ENCODE results near the gene AGBL2.
"Not testable (repeated sequence)": the region's sequence is repeated elsewhere in the genome, so short reads cannot be mapped to it uniquely, and the experiment has no call there.

Gene AGBL2

DNA sequence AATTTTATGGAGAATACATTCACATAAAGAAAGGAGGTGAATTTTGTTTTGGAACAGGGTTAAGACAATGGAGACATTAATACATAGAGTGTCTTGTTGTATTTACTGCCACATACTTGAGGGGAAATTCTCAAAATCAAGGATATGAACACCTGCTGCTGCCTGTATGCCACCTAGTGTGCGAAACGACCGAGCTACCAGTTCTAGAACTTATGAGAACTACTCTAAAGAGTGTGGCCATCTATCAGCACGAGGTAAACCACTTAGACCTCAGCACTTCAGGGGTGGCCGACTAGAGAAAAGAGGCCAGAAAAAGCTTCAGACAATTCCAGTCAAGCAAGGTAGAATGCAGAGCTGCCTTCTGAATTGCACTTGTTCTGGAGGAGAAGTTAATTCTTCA is 1.5 kb upstream of the AGBL2 start:
- H3K4me3 ChIP-seq (ENCODE audit: low read depth, low read length): no peak overlapping the region
- in situ Hi-C loops (cut with HindIII; ENCODE audit: low sequenced_read_pairs): no loop called here
- no peak for TF ChIP-seq CTCF (IDR thresholded peaks at IDR 0.05; ENCODE audit: low read depth, low read length, missing control alignments)
- no peak for DNase-seq (ENCODE audit: low read depth)

DNA sequence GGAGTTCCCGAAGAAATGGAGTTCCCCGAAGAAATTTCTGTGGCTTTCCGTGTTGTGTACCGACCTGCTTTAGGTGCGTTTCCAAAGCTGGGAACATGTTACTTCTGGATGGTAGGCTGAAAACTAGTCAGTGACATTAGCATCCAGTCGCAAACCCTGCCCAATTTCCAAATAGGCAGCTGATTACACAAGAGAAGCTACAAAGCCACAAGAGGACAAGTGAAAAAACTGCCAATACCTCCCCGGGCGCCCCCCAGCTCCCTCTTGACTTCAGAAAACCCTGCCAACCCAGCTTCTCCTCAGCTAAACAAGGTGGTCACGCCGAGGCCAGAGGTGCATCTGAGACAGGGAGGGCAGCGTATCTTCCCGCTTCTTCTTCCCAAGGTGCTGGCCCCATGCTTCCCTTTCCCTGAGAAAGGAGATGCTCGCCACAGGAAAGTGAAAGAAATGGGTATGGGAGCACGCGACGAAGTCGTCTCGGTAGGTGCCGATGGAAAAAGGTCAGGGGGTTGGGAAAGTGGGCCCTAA is 551 bp downstream of the AGBL2 start:
- in situ Hi-C loops (cut with HindIII; ENCODE audit: low sequenced_read_pairs): no loop called here
- DNase-seq (ENCODE audit: low read depth): no peak
- TF ChIP-seq CTCF (IDR thresholded peaks at IDR 0.05; ENCODE audit: low read depth, low read length, missing control alignments): no peak

DNA sequence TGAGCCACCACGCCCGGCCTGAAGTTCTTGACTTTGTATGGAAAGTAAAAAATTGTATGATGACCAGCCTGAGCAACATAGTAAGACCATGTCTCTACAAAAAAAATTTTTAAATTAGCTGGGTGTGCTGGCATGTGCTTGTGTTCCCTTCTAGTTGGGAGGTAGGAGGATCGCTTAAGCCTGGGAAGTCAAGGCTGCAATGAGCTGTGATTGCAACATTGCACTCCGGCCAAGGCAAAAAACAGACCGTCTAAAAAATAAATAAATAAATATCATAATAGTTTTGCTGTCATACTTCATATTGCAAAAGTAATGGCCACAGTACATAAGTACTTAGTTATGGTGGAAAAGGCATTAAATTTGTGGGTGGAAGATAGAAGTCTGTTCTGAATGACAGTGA is 3.4 kb downstream of the AGBL2 start:
- in situ Hi-C loops (cut with HindIII; ENCODE audit: low sequenced_read_pairs): no loop called here
- no peak for TF ChIP-seq CTCF (IDR thresholded peaks at IDR 0.05; ENCODE audit: low read depth, low read length, missing control alignments)
- no peak overlapping the region for H3K4me3 ChIP-seq (ENCODE audit: low read depth, low read length)
- DNase-seq (ENCODE audit: low read depth): no peak

More for the DNA sequence above, 551 bp downstream of the AGBL2 start:
- H3K4me3 ChIP-seq (ENCODE audit: low read depth, low read length): peak overlapping the region; percentile 69

DNA sequence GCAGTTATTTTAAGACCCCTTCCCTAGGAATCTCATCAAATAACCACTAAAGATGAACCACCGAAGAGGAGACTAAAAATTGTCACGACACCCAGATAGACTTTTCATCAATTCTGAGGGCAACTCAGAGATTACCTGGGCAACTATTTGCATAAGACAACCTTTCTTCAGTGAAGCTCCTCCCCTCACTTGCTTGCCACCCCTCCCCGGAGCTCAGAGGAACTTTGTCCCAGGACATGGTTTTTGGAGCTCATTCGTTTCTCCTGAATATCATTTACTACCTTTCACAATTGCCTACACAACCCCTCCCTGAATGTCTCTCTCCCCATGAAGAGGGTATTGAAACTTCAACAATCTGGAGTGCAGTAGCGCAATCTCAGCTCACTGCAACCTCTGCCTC is 3.9 kb downstream of the AGBL2 start:
- H3K4me3 ChIP-seq (ENCODE audit: low read depth, low read length): no peak overlapping the region
- in situ Hi-C loops (cut with HindIII; ENCODE audit: low sequenced_read_pairs): no loop called here
- no peak for DNase-seq (ENCODE audit: low read depth)
- no peak for TF ChIP-seq CTCF (IDR thresholded peaks at IDR 0.05; ENCODE audit: low read depth, low read length, missing control alignments)

DNA sequence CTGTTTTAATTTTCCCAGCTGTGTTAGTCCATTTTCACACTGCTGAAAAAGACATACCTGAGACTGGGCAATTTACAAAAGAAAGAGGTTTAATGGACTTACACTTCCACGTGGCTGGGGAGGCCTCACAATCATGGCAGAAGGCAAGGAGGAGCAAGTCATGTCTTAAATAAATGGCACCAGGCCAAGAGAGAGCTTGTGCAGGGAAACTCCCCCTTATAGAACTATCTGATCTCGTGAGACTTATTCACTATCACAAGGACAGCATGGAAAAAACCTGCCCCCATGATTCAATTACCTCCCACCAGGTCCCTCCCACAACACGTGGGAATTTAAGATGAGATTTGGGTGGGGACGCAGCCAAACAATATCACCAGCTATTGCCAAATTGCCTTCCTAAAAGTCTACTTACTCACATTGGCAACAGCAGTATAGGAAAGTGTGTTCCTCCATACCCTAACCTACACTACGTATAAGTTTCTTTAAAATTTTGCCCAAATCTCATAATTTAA is 7.8 kb downstream of the AGBL2 start:
- DNase-seq (ENCODE audit: low read depth); in situ Hi-C loops (cut with HindIII; ENCODE audit: low sequenced_read_pairs); H3K4me3 ChIP-seq (ENCODE audit: low read depth, low read length): not testable (repeated sequence)

DNA sequence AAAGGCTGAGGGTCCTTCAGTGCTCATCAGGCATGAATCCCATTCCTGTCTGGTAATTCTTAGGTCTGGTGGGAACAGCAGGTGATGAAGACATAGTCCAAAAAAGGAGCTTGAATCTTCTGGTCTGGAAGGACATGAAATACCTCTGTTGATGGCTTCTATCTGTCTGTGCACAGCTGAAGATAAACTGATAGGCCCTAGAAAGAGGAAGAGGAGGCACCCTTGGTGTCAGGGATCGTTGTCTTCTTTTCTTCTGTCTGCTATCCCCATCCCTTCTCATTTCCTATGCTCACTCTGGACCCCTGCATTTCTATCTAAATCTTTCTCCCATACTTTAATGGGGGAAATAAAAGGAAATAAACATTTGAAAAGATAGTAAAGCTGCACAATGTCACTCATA is 9.4 kb downstream of the AGBL2 start:
- TF ChIP-seq CTCF (IDR thresholded peaks at IDR 0.05; ENCODE audit: low read depth, low read length, missing control alignments): no peak
- no peak for DNase-seq (ENCODE audit: low read depth)
- in situ Hi-C loops (cut with HindIII; ENCODE audit: low sequenced_read_pairs): no loop called here
- no peak overlapping the region for H3K4me3 ChIP-seq (ENCODE audit: low read depth, low read length)

DNA sequence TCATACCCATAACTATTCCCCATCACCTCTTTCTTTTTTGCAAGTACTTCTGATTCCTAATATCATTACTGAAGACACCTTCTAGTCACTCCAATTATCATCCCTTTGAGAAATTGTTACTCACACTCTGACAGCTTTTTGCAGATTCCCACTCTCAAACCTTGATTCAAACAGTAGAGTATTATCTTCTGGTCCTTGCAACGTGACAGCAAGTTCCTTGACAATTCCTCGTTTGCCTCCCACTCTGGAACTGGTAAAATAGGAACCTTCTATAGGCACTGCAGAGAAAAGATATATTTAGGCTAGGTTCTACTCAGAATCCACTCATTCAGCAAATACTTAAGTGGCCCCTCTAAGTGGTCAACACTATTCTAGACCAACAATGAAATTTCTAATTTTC is 23.2 kb downstream of the AGBL2 start:
- H3K4me3 ChIP-seq (ENCODE audit: low read depth, low read length): no peak overlapping the region
- DNase-seq (ENCODE audit: low read depth): no peak
- no peak for TF ChIP-seq CTCF (IDR thresholded peaks at IDR 0.05; ENCODE audit: low read depth, low read length, missing control alignments)
- in situ Hi-C loops (cut with HindIII; ENCODE audit: low sequenced_read_pairs): no loop called here

All from astrocyte of the cerebellum (primary cell).